Parathyroid adenoma (tissue), 2 donors: ENCODE data around the gene UBA52.

Experiments
- H2AFZ ChIP-seq: fragments of 300-600 bp; sonication (generic); one replicate; pipeline ENCODE4 v1.7.0; 2017; ENCODE audit warnings: antibody characterized with exemption, mild to moderate bottlenecking
- H3K27ac ChIP-seq: fragments of 300-600 bp; sonication (generic); one replicate; pipeline ENCODE4 v1.7.0; 2017
- H3K27me3 ChIP-seq: fragments of 300-600 bp; sonication (generic); one replicate; pipeline ENCODE4 v1.7.0; 2017; ENCODE audit warnings: low read length; ENCODE audit not compliant: control insufficient read depth, insufficient read depth
- H3K36me3 ChIP-seq: fragments of 300-600 bp; sonication (generic); one replicate; pipeline ENCODE4 v1.7.0; 2017; ENCODE audit warnings: low read length; ENCODE audit not compliant: control insufficient read depth, insufficient read depth
- H3K4me1 ChIP-seq: fragments of 300-600 bp; sonication (generic); one replicate; pipeline ENCODE4 v1.7.0; 2017; ENCODE audit warnings: control low read depth
- H3K4me2 ChIP-seq: fragments of 300-600 bp; sonication (generic); one replicate; pipeline ENCODE4 v1.7.0; 2017; ENCODE audit warnings: low read length
- H3K4me3 ChIP-seq: fragments of 300-600 bp; sonication (generic); one replicate; pipeline ENCODE4 v1.7.0; 2017; ENCODE audit warnings: low read depth, low read length
- H3K79me2 ChIP-seq: fragments of 300-600 bp; sonication (generic); one replicate; pipeline ENCODE4 v1.7.0; 2017; ENCODE audit warnings: control low read depth
- H3K9ac ChIP-seq: fragments of 300-600 bp; sonication (generic); one replicate; pipeline ENCODE4 v1.7.0; 2017; ENCODE audit warnings: mild to moderate bottlenecking
- H3K9me3 ChIP-seq: fragments of 300-600 bp; sonication (generic); one replicate; pipeline ENCODE4 v1.7.0; 2017; ENCODE audit warnings: low read length; ENCODE audit not compliant: control insufficient read depth
- TF ChIP-seq, protein P1 (sequence below): fragments of 300-600 bp; sonication (generic); IDR thresholded peaks from one replicate; pipeline ENCODE4 v1.7.0; 2017; ENCODE audit warnings: antibody characterized with exemption, mild to moderate bottlenecking
- donor health status: primary hyperparathyroidism.

UBA52 gene

GRCh38 chr19:18611327-18612050 is 39.8 kb downstream of the UBA52 start:
- Histone ChIP-seq H3K27me3 (peaks cover 14% of the 10 kb centered on the region), H2AFZ (peak overlapping the region; percentile 10), H3K36me3 (no peaks in the 10 kb centered on the region), H3K9me3 (no peaks in the 10 kb centered on the region), H3K4me2 (peak overlapping the region; percentile 51), H3K9ac (no peak overlapping the region), H3K4me3 (no peak overlapping the region), H3K79me2 (no peaks in the 10 kb centered on the region), H3K4me1 (peaks cover 19% of the 10 kb centered on the region), H3K27ac (no peak overlapping the region)
- TF ChIP-seq, protein P1, sequence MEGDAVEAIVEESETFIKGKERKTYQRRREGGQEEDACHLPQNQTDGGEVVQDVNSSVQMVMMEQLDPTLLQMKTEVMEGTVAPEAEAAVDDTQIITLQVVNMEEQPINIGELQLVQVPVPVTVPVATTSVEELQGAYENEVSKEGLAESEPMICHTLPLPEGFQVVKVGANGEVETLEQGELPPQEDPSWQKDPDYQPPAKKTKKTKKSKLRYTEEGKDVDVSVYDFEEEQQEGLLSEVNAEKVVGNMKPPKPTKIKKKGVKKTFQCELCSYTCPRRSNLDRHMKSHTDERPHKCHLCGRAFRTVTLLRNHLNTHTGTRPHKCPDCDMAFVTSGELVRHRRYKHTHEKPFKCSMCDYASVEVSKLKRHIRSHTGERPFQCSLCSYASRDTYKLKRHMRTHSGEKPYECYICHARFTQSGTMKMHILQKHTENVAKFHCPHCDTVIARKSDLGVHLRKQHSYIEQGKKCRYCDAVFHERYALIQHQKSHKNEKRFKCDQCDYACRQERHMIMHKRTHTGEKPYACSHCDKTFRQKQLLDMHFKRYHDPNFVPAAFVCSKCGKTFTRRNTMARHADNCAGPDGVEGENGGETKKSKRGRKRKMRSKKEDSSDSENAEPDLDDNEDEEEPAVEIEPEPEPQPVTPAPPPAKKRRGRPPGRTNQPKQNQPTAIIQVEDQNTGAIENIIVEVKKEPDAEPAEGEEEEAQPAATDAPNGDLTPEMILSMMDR = no peak

DNA sequence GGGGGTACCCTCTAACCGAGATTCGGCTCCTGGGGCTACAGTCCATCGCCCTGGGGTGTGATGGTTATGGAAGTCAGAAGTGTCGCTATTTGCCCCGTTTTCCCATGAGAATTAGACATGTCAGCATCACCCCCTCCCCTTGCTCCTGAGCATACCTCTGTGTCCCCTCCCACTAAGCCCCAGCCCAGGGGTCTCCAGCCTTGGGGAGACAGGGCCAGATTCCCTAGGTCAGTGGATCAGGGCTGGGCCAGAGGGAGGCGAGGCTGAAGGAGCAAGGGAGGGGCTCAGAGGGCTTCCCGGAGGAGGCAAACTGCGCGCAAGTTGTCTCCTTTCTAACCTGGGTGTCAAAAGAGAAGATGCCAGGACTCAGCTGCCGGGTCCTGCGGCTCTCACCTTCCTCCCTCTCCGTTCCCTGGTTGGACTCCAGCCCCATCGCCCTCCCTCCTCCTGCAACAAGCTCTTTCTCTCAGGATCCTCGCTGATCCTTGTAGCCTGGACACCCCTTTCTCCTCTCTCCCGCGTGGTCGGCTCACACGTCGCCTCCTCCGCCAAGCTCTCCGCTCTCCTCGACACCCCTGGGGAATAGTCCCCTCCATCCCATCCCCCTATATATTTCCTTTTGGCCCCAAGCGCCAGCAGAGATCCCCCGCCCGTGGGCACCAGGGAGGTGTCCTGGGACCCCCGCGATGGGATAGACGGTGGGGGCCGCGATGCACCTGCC is 40.6 kb downstream of the UBA52 start:
- Histone ChIP-seq H3K36me3 (no peaks in the 10 kb centered on the region), H3K27ac (no peak overlapping the region), H3K4me1 (peaks cover 18% of the 10 kb centered on the region), H3K9ac (no peak overlapping the region), H3K79me2 (no peaks in the 10 kb centered on the region), H3K27me3 (peaks cover 14% of the 10 kb centered on the region), H3K9me3 (no peaks in the 10 kb centered on the region), H2AFZ (peak overlapping the region; percentile 54), H3K4me2 (peak overlapping the region; percentile 51), H3K4me3 (peak overlapping the region; percentile 14)
- TF ChIP-seq, protein P1 = no peak

DNA sequence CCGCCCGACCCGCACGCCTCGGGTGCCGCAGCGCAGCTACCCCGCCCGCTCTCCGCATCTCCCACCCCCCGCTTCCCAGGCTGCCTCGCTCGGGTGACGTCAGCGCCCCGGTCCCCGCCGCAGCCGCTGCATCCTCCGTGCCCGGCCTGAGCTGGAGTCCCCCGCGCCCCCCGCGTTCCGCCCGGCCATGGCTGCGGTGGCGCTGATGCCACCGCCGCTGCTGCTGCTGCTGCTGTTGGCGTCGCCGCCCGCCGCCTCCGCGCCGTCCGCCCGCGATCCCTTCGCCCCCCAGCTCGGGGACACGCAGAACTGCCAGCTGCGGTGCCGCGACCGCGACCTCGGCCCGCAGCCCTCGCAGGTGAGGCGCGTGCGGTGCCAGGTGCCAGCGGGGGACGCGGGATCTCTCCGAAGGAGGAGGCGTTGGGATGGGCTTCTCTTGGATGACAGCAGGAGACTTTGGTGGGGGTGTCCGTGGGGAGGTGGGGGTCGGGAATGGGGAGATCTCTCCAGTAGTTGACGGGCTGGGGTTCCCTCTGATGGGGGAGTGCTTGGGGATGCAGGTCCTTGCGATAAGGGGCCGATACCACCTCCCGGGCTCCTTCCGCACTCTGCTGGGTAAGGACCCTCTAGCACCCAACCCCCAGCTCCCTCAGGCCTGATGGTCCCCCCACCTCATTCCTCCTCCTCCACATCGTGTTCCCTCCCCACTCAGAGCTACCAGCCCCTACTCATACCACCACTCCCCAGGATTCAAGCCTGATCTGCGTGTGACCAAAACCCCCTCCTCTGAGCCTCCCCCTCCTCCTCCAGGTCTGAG is 41.3 kb downstream of the UBA52 start, which contains the start of gene TMEM59L:
Gene TMEM59L, plus strand, starts transcription at position 99 of the 817 bp plus-strand sequence. Its CDS starts 89 bp downstream, at position 188.
- TF ChIP-seq, protein P1 = no peak
- Histone ChIP-seq H3K27ac (no peak within 1 kb of the TSS), H3K9me3 (no peaks in the 10 kb centered on the region), H3K36me3 (no peaks in the 10 kb centered on the region), H2AFZ (peak within 1 kb of the TSS; percentile 54), H3K9ac (no peak within 1 kb of the TSS), H3K79me2 (no peaks in the 10 kb centered on the region), H3K4me3 (peak within 1 kb of the TSS; percentile 14), H3K4me1 (peaks cover 12% of the 10 kb centered on the region), H3K4me2 (peak within 1 kb of the TSS; percentile 51), H3K27me3 (peaks cover 9% of the 10 kb centered on the region)

- Histone ChIP-seq H3K9ac (no peak overlapping the region), H3K4me2 (no peak overlapping the region), H3K27me3 (peaks cover 9% of the 10 kb centered on the region), H3K79me2 (no peaks in the 10 kb centered on the region), H3K4me3 (no peak overlapping the region), H2AFZ (no peak overlapping the region), H3K27ac (no peak overlapping the region), H3K9me3 (no peaks in the 10 kb centered on the region), H3K36me3 (no peaks in the 10 kb centered on the region), H3K4me1 (peaks cover 12% of the 10 kb centered on the region)
- TF ChIP-seq, protein P1 = no peak
These were observed 42.1 kb downstream of the UBA52 start for GRCh38 chr19:18613589-18614234.
